ENCODE results near the gene RAMP1.

DNA sequence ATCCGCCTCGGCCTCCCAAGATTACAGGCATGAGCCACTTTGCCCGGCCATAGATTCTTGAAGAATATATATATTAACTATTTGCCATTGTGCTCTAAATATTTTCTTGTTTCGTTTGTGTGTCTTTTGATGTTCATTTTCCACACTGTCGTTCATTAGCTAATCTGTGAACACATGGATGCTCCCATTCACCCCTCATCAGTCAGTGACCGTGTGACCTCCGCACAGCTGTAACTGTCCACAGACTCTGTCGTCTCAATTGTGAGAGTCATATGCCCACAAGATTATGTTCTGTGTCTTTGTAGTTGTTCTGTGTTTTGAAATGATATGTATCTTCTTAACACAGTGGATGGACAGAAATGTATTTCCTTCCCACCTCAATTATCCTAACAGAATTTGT lies 29.6 kb downstream of the RAMP1 start:
- TF ChIP-seq, protein P1, sequence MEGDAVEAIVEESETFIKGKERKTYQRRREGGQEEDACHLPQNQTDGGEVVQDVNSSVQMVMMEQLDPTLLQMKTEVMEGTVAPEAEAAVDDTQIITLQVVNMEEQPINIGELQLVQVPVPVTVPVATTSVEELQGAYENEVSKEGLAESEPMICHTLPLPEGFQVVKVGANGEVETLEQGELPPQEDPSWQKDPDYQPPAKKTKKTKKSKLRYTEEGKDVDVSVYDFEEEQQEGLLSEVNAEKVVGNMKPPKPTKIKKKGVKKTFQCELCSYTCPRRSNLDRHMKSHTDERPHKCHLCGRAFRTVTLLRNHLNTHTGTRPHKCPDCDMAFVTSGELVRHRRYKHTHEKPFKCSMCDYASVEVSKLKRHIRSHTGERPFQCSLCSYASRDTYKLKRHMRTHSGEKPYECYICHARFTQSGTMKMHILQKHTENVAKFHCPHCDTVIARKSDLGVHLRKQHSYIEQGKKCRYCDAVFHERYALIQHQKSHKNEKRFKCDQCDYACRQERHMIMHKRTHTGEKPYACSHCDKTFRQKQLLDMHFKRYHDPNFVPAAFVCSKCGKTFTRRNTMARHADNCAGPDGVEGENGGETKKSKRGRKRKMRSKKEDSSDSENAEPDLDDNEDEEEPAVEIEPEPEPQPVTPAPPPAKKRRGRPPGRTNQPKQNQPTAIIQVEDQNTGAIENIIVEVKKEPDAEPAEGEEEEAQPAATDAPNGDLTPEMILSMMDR (IDR thresholded peaks at IDR 0.05; ENCODE audit: low read length): no peak
- no peak for TF ChIP-seq EZH2 (IDR thresholded peaks at IDR 0.05; ENCODE audit: borderline replicate concordance, low read length)

All from OCI-LY1 (cell line).